Erythroblast (primary cell): Measurements from ENCODE around the gene GATAD2B.
"Not testable (repeated sequence)": the region's sequence is repeated elsewhere in the genome, so short reads cannot be mapped to it uniquely, and the experiment has no call there.

Experiments used
- DNase-seq, 2 experiments: peaks; one replicate each; lab custom pipeline; 2025; lab: John Stamatoyannopoulos, UW
- GATA1 ChIP-seq: IDR thresholded peaks from 2 replicates; pipeline ENCODE4 v1.6.1; 2011; ENCODE audit warnings: low read depth, mild to moderate bottlenecking, control low read depth, low read length, moderate library complexity
- POLR2A ChIP-seq: IDR thresholded peaks from 2 replicates; pipeline ENCODE4 v1.6.1; 2011; ENCODE audit warnings: mild to moderate bottlenecking, low read length

GATAD2B gene

GRCh38 chr1:153929981-153930948 lies 7.5 kb upstream of the GATAD2B start:
- TF ChIP-seq GATA1: no peak
- TF ChIP-seq POLR2A: no peak
- no peak for DNase-seq

GRCh38 chr1:153929426-153929825 lies 6.7 kb upstream of the GATAD2B start:
- DNase-seq: no peak
- TF ChIP-seq GATA1: no peak
- TF ChIP-seq POLR2A: no peak

DNA sequence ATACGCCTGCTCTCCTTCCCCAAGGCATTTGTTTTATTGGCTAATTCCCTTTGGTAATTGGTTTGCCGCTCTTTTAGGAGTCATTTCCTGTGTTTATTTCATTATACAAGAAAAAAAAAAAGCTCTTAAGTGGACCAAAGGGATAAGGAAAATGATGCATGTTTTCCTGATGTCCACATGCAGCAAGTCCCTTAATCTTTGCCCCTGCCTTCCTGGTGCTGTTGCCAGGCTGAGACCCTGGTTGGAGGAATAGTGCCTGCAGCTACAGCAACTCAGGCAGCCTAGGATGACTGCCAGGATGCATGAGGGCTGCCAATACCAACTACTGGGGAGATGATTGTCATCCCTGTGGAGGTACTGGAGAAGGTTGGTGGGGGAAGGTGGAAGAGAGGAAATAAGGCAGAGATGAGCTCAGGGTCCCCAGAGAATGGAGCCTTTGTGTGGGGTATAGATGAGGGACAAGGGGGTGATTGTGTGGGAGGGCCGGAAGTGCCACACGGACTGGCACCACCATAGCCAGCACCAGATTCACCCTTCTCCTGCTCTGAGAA lies 6.1 kb upstream of the GATAD2B start:
- TF ChIP-seq GATA1: no peak
- no peak for TF ChIP-seq POLR2A
- DNase-seq: no peak

DNA sequence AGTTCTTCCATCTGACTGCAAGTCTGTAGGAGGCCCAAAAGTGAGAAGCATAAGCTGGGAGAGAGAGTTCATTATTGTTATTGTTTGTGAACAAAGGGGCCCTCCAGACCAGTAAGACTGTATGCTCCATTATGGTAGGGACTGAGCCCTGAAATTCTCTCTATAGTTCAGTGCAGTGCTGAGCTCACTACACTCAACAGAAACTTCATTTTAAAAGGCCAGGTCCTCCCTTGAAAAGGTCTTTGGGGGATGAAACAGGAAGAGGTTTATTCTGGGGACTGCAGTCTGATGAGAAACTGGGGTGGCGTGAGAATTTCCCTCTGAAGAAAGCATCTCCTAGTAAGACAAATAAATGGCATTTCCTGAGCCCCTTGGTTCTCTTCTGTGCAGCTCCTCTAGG lies 5.5 kb upstream of the GATAD2B start:
- TF ChIP-seq POLR2A (no peak), GATA1 (no peak)

GRCh38 chr1:153926405-153926804 lies 3.6 kb upstream of the GATAD2B start:
- no peak for DNase-seq
- no peak for TF ChIP-seq GATA1
- no peak for TF ChIP-seq POLR2A

More for the DNA sequence above, 5.5 kb upstream of the GATAD2B start:
- DNase-seq: no peak

GRCh38 chr1:153922076-153922971 lies 448 bp downstream of the GATAD2B start:
- peak; percentile 84 to 89 for DNase-seq
- TF ChIP-seq POLR2A (no peak), GATA1 (no peak)

DNA sequence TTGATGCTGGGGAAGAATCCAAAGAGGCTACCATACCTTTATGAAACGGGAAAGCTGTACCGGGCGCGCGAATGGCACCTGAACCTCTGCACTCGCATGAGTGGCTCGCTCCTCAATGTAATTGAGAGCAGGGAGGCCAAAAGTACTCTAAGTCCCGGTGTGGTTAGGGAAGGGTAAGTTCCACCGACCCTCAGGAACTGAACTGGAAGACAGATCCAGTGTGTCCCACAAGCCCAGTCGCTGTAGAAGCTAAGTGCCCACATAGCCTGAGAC lies 1.0 kb downstream of the GATAD2B start:
- no peak for DNase-seq
- TF ChIP-seq POLR2A (peak; percentile 25), GATA1 (no peak)

- peak in 1 of 2 experiments; percentile 43 for DNase-seq
- no peak for TF ChIP-seq POLR2A
- no peak for TF ChIP-seq GATA1
Observed at GRCh38 chr1:153921080-153921802, 1.5 kb downstream of the GATAD2B start.

GRCh38 chr1:153919876-153920852 lies 2.6 kb downstream of the GATAD2B start:
- DNase-seq: peak; percentile 43 to 46
- TF ChIP-seq POLR2A: no peak
- TF ChIP-seq GATA1: no peak

DNA sequence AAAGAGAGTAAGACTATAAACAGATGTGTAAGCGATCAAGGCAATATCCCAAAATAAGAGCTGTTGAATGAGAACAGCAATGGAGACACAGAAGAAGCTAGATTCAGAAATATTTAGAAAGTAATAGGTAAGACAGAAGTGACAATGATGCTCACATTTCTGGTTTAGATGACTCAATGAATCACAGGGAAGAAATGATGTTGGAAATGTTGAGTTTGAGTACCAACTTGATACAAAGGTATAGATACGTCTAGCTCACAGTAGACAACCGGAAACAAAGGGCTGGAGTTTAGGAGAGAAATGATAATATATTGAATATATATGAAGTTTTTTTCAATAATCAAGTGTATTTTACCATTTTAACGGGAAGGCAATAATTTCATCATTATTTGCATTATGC lies 6.5 kb downstream of the GATAD2B start:
- no peak for TF ChIP-seq POLR2A
- no peak for TF ChIP-seq GATA1
- DNase-seq: no peak

- no peak for DNase-seq
- TF ChIP-seq POLR2A (no peak), GATA1 (no peak)
Observed at GRCh38 chr1:153912349-153912748, 10.4 kb downstream of the GATAD2B start.

GRCh38 chr1:153910560-153910959 lies 12.2 kb downstream of the GATAD2B start:
- DNase-seq: not testable (repeated sequence)
